Right lobe of liver (tissue), 4 donors: ENCODE data around the gene PFKFB4.

Experiments used
- POLR2A ChIP-seq: fragments of 450-650 bp; IDR thresholded peaks from one replicate; pipeline ENCODE4 v1.6.1; 2017; ENCODE audit warnings: antibody characterized with exemption, mild to moderate bottlenecking
- TF ChIP-seq, protein P1 (sequence below), 4 donors: fragments of 200-600 bp in 3 of 4; fragments of 450-650 bp in 1 of 4; IDR thresholded peaks; one replicate each; pipeline versions ENCODE4 v1.5.1 to v1.8.0; 2016 to 2022; ENCODE audit warnings: antibody characterized with exemption in 4 of 4, mild to moderate bottlenecking in 2 of 4
- donor health status: DM: no; HTN: no; CAD: no.
- donor health status: DM: no; HTN: no; CAD: no.
- donor health status: DM: no; HTN: yes; CAD: no.

DNA sequence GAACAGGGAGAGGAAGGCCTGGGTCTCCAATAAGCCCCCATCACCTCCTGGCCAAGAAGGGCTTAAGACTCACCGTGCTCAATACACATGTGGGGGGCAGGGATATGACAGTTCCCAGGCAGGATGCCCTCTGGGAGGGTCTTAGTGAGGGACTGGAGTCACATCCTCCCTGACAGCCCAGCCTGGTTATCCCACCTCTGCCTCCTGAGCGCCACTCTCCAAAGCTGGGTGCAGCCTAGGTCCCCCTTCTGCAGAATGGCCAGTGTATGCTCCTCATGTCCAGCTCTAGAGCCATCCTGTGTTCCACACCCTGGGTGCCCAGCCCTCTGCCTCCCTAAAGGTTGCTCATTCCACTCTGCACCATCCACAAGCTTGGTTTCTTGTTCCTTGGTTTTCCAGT lies 51.5 kb downstream of the PFKFB4 start:
- TF ChIP-seq, protein P1, sequence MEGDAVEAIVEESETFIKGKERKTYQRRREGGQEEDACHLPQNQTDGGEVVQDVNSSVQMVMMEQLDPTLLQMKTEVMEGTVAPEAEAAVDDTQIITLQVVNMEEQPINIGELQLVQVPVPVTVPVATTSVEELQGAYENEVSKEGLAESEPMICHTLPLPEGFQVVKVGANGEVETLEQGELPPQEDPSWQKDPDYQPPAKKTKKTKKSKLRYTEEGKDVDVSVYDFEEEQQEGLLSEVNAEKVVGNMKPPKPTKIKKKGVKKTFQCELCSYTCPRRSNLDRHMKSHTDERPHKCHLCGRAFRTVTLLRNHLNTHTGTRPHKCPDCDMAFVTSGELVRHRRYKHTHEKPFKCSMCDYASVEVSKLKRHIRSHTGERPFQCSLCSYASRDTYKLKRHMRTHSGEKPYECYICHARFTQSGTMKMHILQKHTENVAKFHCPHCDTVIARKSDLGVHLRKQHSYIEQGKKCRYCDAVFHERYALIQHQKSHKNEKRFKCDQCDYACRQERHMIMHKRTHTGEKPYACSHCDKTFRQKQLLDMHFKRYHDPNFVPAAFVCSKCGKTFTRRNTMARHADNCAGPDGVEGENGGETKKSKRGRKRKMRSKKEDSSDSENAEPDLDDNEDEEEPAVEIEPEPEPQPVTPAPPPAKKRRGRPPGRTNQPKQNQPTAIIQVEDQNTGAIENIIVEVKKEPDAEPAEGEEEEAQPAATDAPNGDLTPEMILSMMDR (IDR thresholded peaks at IDR 0.05) = no peak
- TF ChIP-seq POLR2A = no peak
